HUES6 (cell line): ENCODE results near the gene ALKAL2.

ENCODE experiments used
- H3K27ac ChIP-seq: 2 replicates; pipeline ENCODE4 v1.7.0; 2013; ENCODE audit warnings: low read depth, mild to moderate bottlenecking, low read length, inconsistent platforms
- H3K27me3 ChIP-seq: 2 replicates; pipeline ENCODE4 v1.6.1; 2013; ENCODE audit warnings: low read length; ENCODE audit not compliant: control insufficient read depth, insufficient read depth
- H3K36me3 ChIP-seq: 2 replicates; pipeline ENCODE4 v1.6.1; 2013; ENCODE audit warnings: low read length; ENCODE audit not compliant: control insufficient read depth, insufficient read depth
- H3K4me1 ChIP-seq: 2 replicates; pipeline ENCODE4 v1.6.1; 2013; ENCODE audit warnings: low read length; ENCODE audit not compliant: control insufficient read depth, insufficient read depth
- H3K4me3 ChIP-seq: 2 replicates; pipeline ENCODE4 v1.5.1; 2013; ENCODE audit warnings: low read depth, low read length
- H3K9ac ChIP-seq: one replicate; pipeline ENCODE4 v1.6.1; 2013; ENCODE audit warnings: mild to moderate bottlenecking, low read length
- H3K9me3 ChIP-seq: 2 replicates; pipeline ENCODE4 v1.6.1; 2013; ENCODE audit warnings: low read depth, low read length; ENCODE audit not compliant: control insufficient read depth, insufficient read depth

ALKAL2 gene

DNA sequence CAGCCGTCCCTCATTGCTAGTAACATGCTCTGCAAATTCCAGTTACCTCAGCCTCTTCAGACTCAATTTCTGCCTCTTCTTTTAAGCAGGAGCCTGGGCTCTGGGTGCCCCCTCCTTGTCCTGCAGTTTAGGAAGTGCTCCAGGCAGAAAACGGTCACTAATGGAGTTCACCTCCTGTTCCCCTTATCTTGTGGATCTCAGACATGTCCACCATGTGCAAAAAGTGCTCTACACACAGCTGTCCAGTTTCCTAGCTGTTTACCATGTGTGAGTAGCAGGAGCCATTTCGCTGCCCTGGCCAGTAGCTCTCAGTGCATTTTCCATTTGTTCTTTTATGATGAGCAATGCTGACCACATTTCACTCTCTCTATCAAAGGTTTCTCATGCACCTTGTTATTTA, 29.0 kb downstream of the ALKAL2 start:
- no peak overlapping the region for H3K9ac ChIP-seq
- H3K9me3 ChIP-seq = peaks cover 21% of the 10 kb centered on the region
- no peak overlapping the region for H3K4me3 ChIP-seq
- no peak overlapping the region for H3K27ac ChIP-seq
- H3K4me1 ChIP-seq = peaks cover 5% of the 10 kb centered on the region; the same call in 1 of the 2 replicates
- H3K27me3 ChIP-seq = peaks cover 12% of the 10 kb centered on the region
- peaks cover 6% of the 10 kb centered on the region; the same call in 1 of the 2 replicates for H3K36me3 ChIP-seq

- Histone ChIP-seq H3K9ac (no peak overlapping the region), H3K36me3 (peaks cover 6% of the 10 kb centered on the region; the same call in 1 of the 2 replicates)
These were observed 30.0 kb downstream of the ALKAL2 start for GRCh38 chr2:257842-258241.

DNA sequence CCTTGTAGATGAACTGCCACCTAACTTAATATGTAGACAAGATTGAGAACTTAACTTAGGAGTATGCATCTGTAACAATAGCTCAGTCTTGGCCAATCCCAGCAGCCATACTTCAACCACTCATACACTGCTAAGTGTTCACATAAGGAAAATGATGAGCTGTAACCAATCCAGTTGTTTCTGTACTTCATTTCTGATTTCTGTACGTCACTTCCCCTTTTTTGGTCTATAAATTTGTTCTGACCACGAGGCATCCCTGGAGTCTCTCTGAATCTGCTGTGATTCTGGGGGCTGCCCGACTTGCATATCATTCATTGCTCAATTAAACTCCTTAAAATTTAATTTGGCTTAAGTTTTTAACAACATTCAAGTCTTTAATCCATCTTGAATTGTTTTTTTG, 30.5 kb downstream of the ALKAL2 start:
- Histone ChIP-seq H3K4me3 (no peak overlapping the region), H3K9ac (no peak overlapping the region), H3K36me3 (peaks cover 6% of the 10 kb centered on the region; the same call in 1 of the 2 replicates), H3K9me3 (peaks cover 21% of the 10 kb centered on the region), H3K27me3 (no peaks in the 10 kb centered on the region), H3K4me1 (peaks cover 3% of the 10 kb centered on the region; the same call in 1 of the 2 replicates), H3K27ac (no peak overlapping the region)

More at GRCh38 chr2:257842-258241, 30.0 kb downstream of the ALKAL2 start:
- H3K9me3 ChIP-seq = peaks cover 21% of the 10 kb centered on the region
- no peak overlapping the region for H3K4me3 ChIP-seq
- peaks cover 2% of the 10 kb centered on the region for H3K27me3 ChIP-seq
- H3K4me1 ChIP-seq = peaks cover 5% of the 10 kb centered on the region; the same call in 1 of the 2 replicates
- no peak overlapping the region for H3K27ac ChIP-seq

- Histone ChIP-seq H3K27ac (no peak overlapping the region), H3K27me3 (no peaks in the 10 kb centered on the region), H3K4me3 (no peak overlapping the region), H3K9me3 (peaks cover 21% of the 10 kb centered on the region), H3K4me1 (no peaks in the 10 kb centered on the region), H3K36me3 (peaks cover 11% of the 10 kb centered on the region; the same call in 1 of the 2 replicates), H3K9ac (no peak overlapping the region)
These were observed 31.8 kb downstream of the ALKAL2 start for GRCh38 chr2:256094-256493.

- Histone ChIP-seq H3K36me3 (peaks cover 11% of the 10 kb centered on the region; the same call in 1 of the 2 replicates), H3K4me1 (no peaks in the 10 kb centered on the region), H3K9me3 (peaks cover 21% of the 10 kb centered on the region), H3K27ac (no peak overlapping the region), H3K27me3 (no peaks in the 10 kb centered on the region), H3K9ac (no peak overlapping the region), H3K4me3 (no peak overlapping the region)
These were observed 32.7 kb downstream of the ALKAL2 start for GRCh38 chr2:255195-255594.

- H3K4me1 ChIP-seq = no peaks in the 10 kb centered on the region
- H3K27ac ChIP-seq = no peak overlapping the region
- no peak overlapping the region for H3K9ac ChIP-seq
- no peak overlapping the region for H3K4me3 ChIP-seq
- H3K27me3 ChIP-seq = no peaks in the 10 kb centered on the region
- peaks cover 10% of the 10 kb centered on the region; the same call in 1 of the 2 replicates for H3K36me3 ChIP-seq
- peaks cover 19% of the 10 kb centered on the region for H3K9me3 ChIP-seq
These were observed 33.6 kb downstream of the ALKAL2 start for GRCh38 chr2:254241-254640.

DNA sequence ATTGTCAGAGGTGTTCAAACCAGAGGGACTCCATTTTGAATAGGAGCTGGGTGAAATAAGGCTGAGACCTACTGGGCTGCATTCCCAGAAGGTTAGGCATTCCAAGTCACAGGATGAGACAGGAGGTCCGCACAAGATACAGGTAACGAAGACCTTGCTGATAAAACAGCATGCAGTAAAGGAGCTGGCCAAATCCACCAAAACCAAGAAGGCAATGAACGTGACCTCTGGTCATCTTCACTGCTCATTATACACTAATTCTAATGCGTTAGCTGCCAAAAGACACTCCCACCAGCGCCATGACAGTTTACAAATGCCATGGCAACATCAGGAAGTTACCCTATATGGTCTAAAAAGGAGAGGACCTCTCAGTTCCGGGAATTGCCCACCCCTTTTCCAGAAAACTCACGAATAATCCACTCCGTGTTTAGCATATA, 34.7 kb downstream of the ALKAL2 start:
- H3K36me3 ChIP-seq = peaks cover 8% of the 10 kb centered on the region; the same call in 1 of the 2 replicates
- no peaks in the 10 kb centered on the region for H3K4me1 ChIP-seq
- H3K9ac ChIP-seq = no peak overlapping the region
- no peaks in the 10 kb centered on the region for H3K27me3 ChIP-seq
- no peak overlapping the region for H3K27ac ChIP-seq
- H3K4me3 ChIP-seq = no peak overlapping the region
- peaks cover 12% of the 10 kb centered on the region for H3K9me3 ChIP-seq

GRCh38 chr2:252001-252602, 35.8 kb downstream of the ALKAL2 start:
- no peak overlapping the region for H3K4me3 ChIP-seq
- H3K27ac ChIP-seq = no peak overlapping the region
- H3K9me3 ChIP-seq = peaks cover under 1% of the 10 kb centered on the region; the same call in 1 of the 2 replicates
- H3K27me3 ChIP-seq = no peaks in the 10 kb centered on the region
- no peak overlapping the region for H3K9ac ChIP-seq
- H3K4me1 ChIP-seq = no peaks in the 10 kb centered on the region
- peaks cover 11% of the 10 kb centered on the region; the same call in 1 of the 2 replicates for H3K36me3 ChIP-seq

GRCh38 chr2:249538-250042, 38.3 kb downstream of the ALKAL2 start:
- Histone ChIP-seq H3K27me3 (no peaks in the 10 kb centered on the region), H3K27ac (no peak overlapping the region), H3K9ac (no peak overlapping the region), H3K4me1 (no peaks in the 10 kb centered on the region), H3K9me3 (no peaks in the 10 kb centered on the region), H3K4me3 (no peak overlapping the region), H3K36me3 (peaks cover 20% of the 10 kb centered on the region)

- Histone ChIP-seq H3K27me3 (no peaks in the 10 kb centered on the region), H3K9me3 (no peaks in the 10 kb centered on the region), H3K9ac (no peak overlapping the region), H3K27ac (no peak overlapping the region), H3K36me3 (peaks cover 22% of the 10 kb centered on the region), H3K4me1 (no peaks in the 10 kb centered on the region), H3K4me3 (no peak overlapping the region)
These were observed 39.2 kb downstream of the ALKAL2 start for GRCh38 chr2:248724-249123.

DNA sequence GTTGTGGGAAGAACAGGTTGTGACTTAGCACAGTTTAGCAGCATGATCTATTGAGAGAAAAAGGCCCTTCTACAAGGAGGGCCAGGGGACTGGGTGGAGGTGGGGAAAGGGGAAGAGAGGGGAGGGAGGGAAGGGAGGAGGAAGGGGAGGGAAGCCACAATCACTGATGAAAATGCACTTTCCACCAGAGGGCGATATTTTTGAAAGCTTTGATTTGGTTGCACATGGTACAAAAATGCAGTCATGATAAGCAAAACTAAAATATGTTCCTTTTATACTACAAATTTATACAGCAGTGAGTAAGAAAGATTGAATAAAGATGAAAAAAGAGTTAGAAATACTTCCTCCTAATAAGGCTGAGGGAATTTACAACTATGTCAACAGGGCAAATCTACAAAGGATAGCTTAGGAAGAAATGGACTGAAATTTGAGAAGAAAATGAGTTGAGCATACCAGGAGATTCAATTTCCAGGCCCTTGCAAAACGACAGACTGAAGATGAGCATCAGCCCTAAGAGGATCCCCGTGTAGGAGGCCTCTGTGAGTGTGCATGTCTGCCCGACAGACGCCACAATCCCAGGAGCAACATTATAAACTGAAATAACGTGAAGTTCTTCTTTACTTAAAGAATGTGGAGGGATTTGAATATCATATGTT, 41.3 kb downstream of the ALKAL2 start:
- Histone ChIP-seq H3K9me3 (no peaks in the 10 kb centered on the region), H3K36me3 (peaks cover 25% of the 10 kb centered on the region), H3K4me1 (no peaks in the 10 kb centered on the region), H3K4me3 (no peak overlapping the region), H3K27ac (no peak overlapping the region), H3K27me3 (no peaks in the 10 kb centered on the region), H3K9ac (no peak overlapping the region)
